HS-5 (cell line): ENCODE measurements around the gene TRPM3.

Source experiments
- DNase-seq: peaks from one replicate; pipeline ENCODE4 v3.0.0-alpha.2; 2012; ENCODE audit warnings: low read depth

The TRPM3 gene

GRCh38 chr9:70480405-70480980 is 640.9 kb downstream of the TRPM3 start:
- DNase-seq, result no peak

GRCh38 chr9:70479880-70480291 is 641.5 kb downstream of the TRPM3 start:
- no peak for DNase-seq
